ENCODE results near the gene PEF1. TPM values are rescaled to one million over a fixed set of nuclear protein-coding genes. Genes with fewer than 3 reads are reported as not detected.

The PEF1 gene
- total RNA-seq, 5 donors from 2014 or later (not counting 1 experiment from before 2014, with no cell fraction given): 38.7 to 49.8 (median 42.4) TPM

GRCh38 chr1:31609514-31610118, 35.1 kb downstream of the PEF1 start:
- DNase-seq (no peak), ATAC-seq (replicated peaks in 1 of 4) (no peak)
- no peaks in the 10 kb centered on the region for H3K36me3 Mint-ChIP-seq
- no peaks in the 10 kb centered on the region for H3K9me3 Mint-ChIP-seq
- H3K27me3 Mint-ChIP-seq: peaks cover 0 to 8% of the 10 kb centered on the region in 2 donors
- peaks cover 0 to 12% of the 10 kb centered on the region in 2 experiments for H3K27me3 ChIP-seq (replicated peaks in 1 of 2; ENCODE audit: control insufficient read depth in 2 of 2, extremely low read depth in 1 of 2, insufficient read depth in 2 of 2, low read length in 1 of 2)
- H3K4me1 ChIP-seq (ENCODE audit: control insufficient read depth in 1 of 2, extremely low read depth in 1 of 2, insufficient read depth in 2 of 2, low read length in 2 of 2): no peaks in the 10 kb centered on the region
- no peak overlapping the region for H3K27ac Mint-ChIP-seq
- H3K9me3 ChIP-seq: no peaks in the 10 kb centered on the region
- H3K4me3 ChIP-seq (ENCODE audit: control insufficient read depth in 1 of 2, extremely low read depth in 1 of 2, low read length in 1 of 2): no peak overlapping the region
- H3K36me3 ChIP-seq (ENCODE audit: control insufficient read depth in 2 of 2, extremely low read depth in 1 of 2, insufficient read depth in 1 of 2, low read length in 1 of 2): no peaks in the 10 kb centered on the region
- H3K4me3 Mint-ChIP-seq: no peak overlapping the region
- peaks cover 0 to 2% (median 0%) of the 10 kb centered on the region in 3 donors for H3K4me1 Mint-ChIP-seq
- ChIA-PET CTCF (interaction anchor here in 1 of 2 donors (0.6 kb wide), 1 partner anchor 452 kb away, joined by 3 read pairs; no protein-coding TSS in a partner anchor), POLR2A (no interaction called here)
- WGBS (ENCODE audit: insufficient coverage): no CpG with 5 or more reads among the region's 1 CpG
- no peak overlapping the region for H3K27ac ChIP-seq (ENCODE audit: low read length)

GRCh38 chr1:31607360-31607759, 37.3 kb downstream of the PEF1 start:
- Mint-ChIP-seq H3K4me1 (peaks cover 0 to 2% (median 0%) of the 10 kb centered on the region in 3 donors), H3K27ac (no peak overlapping the region), H3K9me3 (no peaks in the 10 kb centered on the region), H3K27me3 (peaks cover 0 to 5% of the 10 kb centered on the region in 2 donors), H3K4me3 (no peak overlapping the region), H3K36me3 (no peaks in the 10 kb centered on the region)
- DNase-seq (no peak), ATAC-seq (replicated peaks in 1 of 4) (no peak)
- ChIA-PET CTCF (no interaction called here), POLR2A (no interaction called here)
- no peaks in the 10 kb centered on the region for H3K36me3 ChIP-seq (ENCODE audit: control insufficient read depth in 2 of 2, extremely low read depth in 1 of 2, insufficient read depth in 1 of 2, low read length in 1 of 2)
- no peak overlapping the region for H3K4me3 ChIP-seq (ENCODE audit: control insufficient read depth in 1 of 2, extremely low read depth in 1 of 2, low read length in 1 of 2)
- no peak overlapping the region for H3K27ac ChIP-seq (ENCODE audit: low read length)
- 100% methylated on average over 1 of the region's 5 CpGs for WGBS (ENCODE audit: insufficient coverage)
- H3K4me1 ChIP-seq (ENCODE audit: control insufficient read depth in 1 of 2, extremely low read depth in 1 of 2, insufficient read depth in 2 of 2, low read length in 2 of 2): no peaks in the 10 kb centered on the region
- no peaks in the 10 kb centered on the region for H3K9me3 ChIP-seq
- peaks cover 0 to 2% of the 10 kb centered on the region in 2 experiments for H3K27me3 ChIP-seq (replicated peaks in 1 of 2; ENCODE audit: control insufficient read depth in 2 of 2, extremely low read depth in 1 of 2, insufficient read depth in 2 of 2, low read length in 1 of 2)

GRCh38 chr1:31605908-31606427, 38.7 kb downstream of the PEF1 start:
- Histone ChIP-seq H3K4me3 (ENCODE audit: control insufficient read depth in 1 of 2, extremely low read depth in 1 of 2, low read length in 1 of 2) (no peak overlapping the region), H3K27me3 (replicated peaks in 1 of 2; ENCODE audit: control insufficient read depth in 2 of 2, extremely low read depth in 1 of 2, insufficient read depth in 2 of 2, low read length in 1 of 2) (peaks cover 0 to 2% of the 10 kb centered on the region in 2 experiments), H3K27ac (ENCODE audit: low read length) (no peak overlapping the region), H3K36me3 (ENCODE audit: control insufficient read depth in 2 of 2, extremely low read depth in 1 of 2, insufficient read depth in 1 of 2, low read length in 1 of 2) (no peaks in the 10 kb centered on the region), H3K4me1 (ENCODE audit: control insufficient read depth in 1 of 2, extremely low read depth in 1 of 2, insufficient read depth in 2 of 2, low read length in 2 of 2) (no peaks in the 10 kb centered on the region), H3K9me3 (no peaks in the 10 kb centered on the region)
- Mint-ChIP-seq H3K4me3 (no peak overlapping the region), H3K27me3 (peaks cover 0 to 5% of the 10 kb centered on the region in 2 donors), H3K36me3 (no peaks in the 10 kb centered on the region), H3K4me1 (peaks cover 0 to 2% (median 0%) of the 10 kb centered on the region in 3 donors), H3K27ac (no peak overlapping the region), H3K9me3 (no peaks in the 10 kb centered on the region)
- no CpG with 5 or more reads among the region's 4 CpGs for WGBS (ENCODE audit: insufficient coverage)
- CTCF ChIA-PET: no interaction called here
- ATAC-seq (replicated peaks in 1 of 4) (no peak), DNase-seq (peak in 1 of 35 experiments; percentile 14)
- POLR2A ChIA-PET: no interaction called here

GRCh38 chr1:31602081-31602480, 42.6 kb downstream of the PEF1 start:
- Mint-ChIP-seq H3K4me1 (peaks cover 0 to 2% (median 0%) of the 10 kb centered on the region in 3 donors), H3K27ac (no peak overlapping the region), H3K4me3 (no peak overlapping the region), H3K9me3 (no peaks in the 10 kb centered on the region), H3K36me3 (no peaks in the 10 kb centered on the region), H3K27me3 (no peaks in the 10 kb centered on the region)
- ChIA-PET CTCF (interaction anchor here in 1 of 2 donors (0.5 kb wide), 1 partner anchor 10 kb away, joined by 3 read pairs; no protein-coding TSS in a partner anchor), POLR2A (interaction anchor here in 1 of 2 donors (1.0 kb wide), 1 partner anchor 17 kb away, joined by 3 read pairs; no protein-coding TSS in a partner anchor)
- ATAC-seq (replicated peaks in 1 of 4) (no peak), DNase-seq (no peak)
- Histone ChIP-seq H3K36me3 (ENCODE audit: control insufficient read depth in 2 of 2, extremely low read depth in 1 of 2, insufficient read depth in 1 of 2, low read length in 1 of 2) (no peaks in the 10 kb centered on the region), H3K27me3 (replicated peaks in 1 of 2; ENCODE audit: control insufficient read depth in 2 of 2, extremely low read depth in 1 of 2, insufficient read depth in 2 of 2, low read length in 1 of 2) (no peaks in the 10 kb centered on the region), H3K4me1 (ENCODE audit: control insufficient read depth in 1 of 2, extremely low read depth in 1 of 2, insufficient read depth in 2 of 2, low read length in 2 of 2) (no peaks in the 10 kb centered on the region), H3K9me3 (no peaks in the 10 kb centered on the region), H3K27ac (ENCODE audit: low read length) (no peak overlapping the region), H3K4me3 (ENCODE audit: control insufficient read depth in 1 of 2, extremely low read depth in 1 of 2, low read length in 1 of 2) (no peak overlapping the region)
- no CpG with 5 or more reads among the region's 2 CpGs for WGBS (ENCODE audit: insufficient coverage)

- WGBS (ENCODE audit: insufficient coverage): no CpG with 5 or more reads among the region's 2 CpGs
- no peak overlapping the region for H3K27ac Mint-ChIP-seq
- H3K9me3 Mint-ChIP-seq: no peaks in the 10 kb centered on the region
- no peaks in the 10 kb centered on the region for H3K27me3 ChIP-seq (replicated peaks in 1 of 2; ENCODE audit: control insufficient read depth in 2 of 2, extremely low read depth in 1 of 2, insufficient read depth in 2 of 2, low read length in 1 of 2)
- H3K4me1 ChIP-seq (ENCODE audit: control insufficient read depth in 1 of 2, extremely low read depth in 1 of 2, insufficient read depth in 2 of 2, low read length in 2 of 2): no peaks in the 10 kb centered on the region
- ATAC-seq (replicated peaks in 1 of 4) (no peak), DNase-seq (no peak)
- H3K27ac ChIP-seq (ENCODE audit: low read length): no peak overlapping the region
- no peaks in the 10 kb centered on the region for H3K36me3 Mint-ChIP-seq
- no peak overlapping the region for H3K4me3 ChIP-seq (ENCODE audit: control insufficient read depth in 1 of 2, extremely low read depth in 1 of 2, low read length in 1 of 2)
- no peak overlapping the region for H3K4me3 Mint-ChIP-seq
- no peaks in the 10 kb centered on the region for H3K27me3 Mint-ChIP-seq
- H3K4me1 Mint-ChIP-seq: no peaks in the 10 kb centered on the region
- H3K36me3 ChIP-seq (ENCODE audit: control insufficient read depth in 2 of 2, extremely low read depth in 1 of 2, insufficient read depth in 1 of 2, low read length in 1 of 2): no peaks in the 10 kb centered on the region
- ChIA-PET POLR2A (no interaction called here), CTCF (no interaction called here)
- H3K9me3 ChIP-seq: no peaks in the 10 kb centered on the region
Measured at GRCh38 chr1:31600641-31601040, 44.0 kb downstream of the PEF1 start.

- no CpG with 5 or more reads among the region's 7 CpGs for WGBS (ENCODE audit: insufficient coverage)
- H3K4me1 Mint-ChIP-seq: no peaks in the 10 kb centered on the region
Measured at GRCh38 chr1:31598980-31599379, 45.7 kb downstream of the PEF1 start.

More at GRCh38 chr1:31598980-31599379, 45.7 kb downstream of the PEF1 start:
- Mint-ChIP-seq H3K9me3 (no peaks in the 10 kb centered on the region), H3K27me3 (no peaks in the 10 kb centered on the region), H3K27ac (no peak overlapping the region), H3K4me3 (no peak overlapping the region), H3K36me3 (no peaks in the 10 kb centered on the region)
- Histone ChIP-seq H3K27ac (ENCODE audit: low read length) (no peak overlapping the region), H3K4me1 (ENCODE audit: control insufficient read depth in 1 of 2, extremely low read depth in 1 of 2, insufficient read depth in 2 of 2, low read length in 2 of 2) (no peaks in the 10 kb centered on the region), H3K4me3 (ENCODE audit: control insufficient read depth in 1 of 2, extremely low read depth in 1 of 2, low read length in 1 of 2) (no peak overlapping the region), H3K36me3 (ENCODE audit: control insufficient read depth in 2 of 2, extremely low read depth in 1 of 2, insufficient read depth in 1 of 2, low read length in 1 of 2) (no peaks in the 10 kb centered on the region), H3K9me3 (no peaks in the 10 kb centered on the region), H3K27me3 (replicated peaks in 1 of 2; ENCODE audit: control insufficient read depth in 2 of 2, extremely low read depth in 1 of 2, insufficient read depth in 2 of 2, low read length in 1 of 2) (peaks cover 0 to 8% of the 10 kb centered on the region in 2 experiments)
- ATAC-seq (replicated peaks in 1 of 4) (no peak), DNase-seq (no peak)
- ChIA-PET POLR2A (no interaction called here), CTCF (interaction anchor here in 1 of 2 donors (0.6 kb wide), 1 partner anchor 41 kb away, joined by 3 read pairs; no protein-coding TSS in a partner anchor)

Data from T-cell (primary cell).